Adipose tissue (tissue), 3 donors: ENCODE measurements around the gene FILIP1L. TPM values are rescaled to one million over a fixed set of nuclear protein-coding genes. Genes with fewer than 3 reads are reported as not detected.

Experiments
- H3K27ac ChIP-seq: one replicate; pipeline ENCODE4 v1.5.1; 2013; ENCODE audit warnings: low read depth, low read length
- WGBS, 3 donors: extraction: QIAGEN DNeasy Blood & Tissue Kit; methylation state at CpG; one replicate each; pipeline ENCODE4 v1.1.7; 2013; 5-methylcytosine and 5-hydroxymethylcytosine counted together
- polyA plus RNA-seq, 3 donors: library from polyadenylated mRNA; stranded (reverse); fragments of 200-250 nt; gene quantifications; one replicate each; pipeline ENCODE4 v1.2.3, GENCODE V29; 2013
- donor health status: healthy with polysubstance abuse.
- donor health status: Bipolar disorder and iron deficiency.
- donor health status: healthy.

The FILIP1L gene
- polyA plus RNA-seq, 3 donors, result 8.4 to 71.3 (median 27.2) TPM

DNA sequence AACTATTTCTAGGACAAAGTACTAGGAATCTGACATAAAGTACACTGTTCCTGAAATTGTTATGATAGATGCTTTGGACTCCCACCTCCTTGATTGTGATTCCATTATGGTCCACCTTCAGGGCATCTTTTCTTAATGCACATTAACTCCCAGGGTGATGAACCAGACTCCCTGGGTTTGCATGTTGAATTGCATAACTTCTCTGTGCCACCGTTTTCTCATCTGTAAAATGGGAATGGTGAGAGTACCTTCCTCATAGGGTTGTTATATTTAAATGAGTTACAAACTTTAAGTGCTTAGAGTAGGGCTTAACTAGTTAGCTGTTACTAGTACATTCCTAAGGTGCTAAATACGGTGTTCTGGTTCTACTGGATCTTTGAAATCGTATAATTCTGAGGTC, 214.7 kb downstream of the FILIP1L start:
- H3K27ac ChIP-seq, result no peak overlapping the region
- WGBS, 3 donors, result 93 to 98% (median 94%) methylated on average over 3 of the region's 3 CpGs

DNA sequence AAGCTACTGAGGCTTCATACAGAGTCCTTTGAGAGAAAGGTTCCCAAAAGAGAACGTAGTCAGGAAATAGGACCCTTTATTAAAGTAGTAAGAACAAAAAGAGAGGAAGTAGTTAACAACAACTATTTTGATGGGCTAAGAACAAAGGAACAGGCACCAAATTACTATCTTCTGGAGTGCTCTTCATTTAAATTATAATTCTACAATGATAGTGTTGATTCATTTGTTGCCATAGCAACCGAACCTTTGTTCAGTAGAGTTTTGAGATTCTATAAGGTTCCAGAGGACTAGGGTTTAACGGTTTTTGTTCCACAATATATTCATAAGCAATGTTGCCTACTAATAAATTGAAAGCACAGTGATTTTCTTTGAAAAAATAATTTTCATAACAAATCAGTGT, 217.8 kb downstream of the FILIP1L start:
- WGBS, 3 donors, result 66 to 87% (median 69%) methylated on average over 3 of the region's 3 CpGs
- H3K27ac ChIP-seq, result no peak overlapping the region

DNA sequence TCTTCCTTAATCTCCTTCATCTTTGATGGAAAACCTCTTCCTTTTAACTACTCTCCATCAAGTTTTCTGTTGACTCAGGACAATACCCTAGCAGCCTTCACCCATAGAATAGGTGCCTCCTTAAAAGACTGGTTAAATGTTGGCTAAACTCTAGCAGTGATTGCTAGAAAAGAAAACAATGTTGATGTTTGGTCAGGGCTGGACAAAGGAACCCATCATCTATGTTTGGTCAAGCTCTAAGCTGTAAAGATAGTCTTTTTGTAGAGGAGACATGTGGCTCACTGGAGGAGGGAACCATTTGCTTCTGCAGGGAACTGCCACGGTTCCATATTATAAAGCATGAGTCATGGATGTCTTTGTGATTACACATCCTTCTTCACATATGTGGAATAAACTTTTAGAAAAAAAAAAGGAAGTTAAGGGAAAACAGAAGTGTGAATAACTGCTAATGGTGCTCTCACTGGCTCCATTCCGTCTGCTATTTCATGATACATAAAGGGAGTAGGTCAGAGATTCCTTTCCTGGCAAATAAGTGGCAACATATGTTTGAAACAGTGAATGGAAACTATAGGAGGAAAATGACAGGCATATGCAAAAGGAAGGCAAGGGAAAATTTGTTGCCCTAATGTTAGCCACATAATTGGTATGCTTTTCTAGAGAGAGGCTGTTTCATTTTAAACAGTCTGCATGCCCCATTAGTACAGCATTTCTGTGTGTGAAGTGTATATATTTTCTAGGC, 218.4 kb downstream of the FILIP1L start:
- 33 to 77% (median 39%) methylated on average over 2 of the region's 2 CpGs for WGBS, 3 donors
- no peak overlapping the region for H3K27ac ChIP-seq

DNA sequence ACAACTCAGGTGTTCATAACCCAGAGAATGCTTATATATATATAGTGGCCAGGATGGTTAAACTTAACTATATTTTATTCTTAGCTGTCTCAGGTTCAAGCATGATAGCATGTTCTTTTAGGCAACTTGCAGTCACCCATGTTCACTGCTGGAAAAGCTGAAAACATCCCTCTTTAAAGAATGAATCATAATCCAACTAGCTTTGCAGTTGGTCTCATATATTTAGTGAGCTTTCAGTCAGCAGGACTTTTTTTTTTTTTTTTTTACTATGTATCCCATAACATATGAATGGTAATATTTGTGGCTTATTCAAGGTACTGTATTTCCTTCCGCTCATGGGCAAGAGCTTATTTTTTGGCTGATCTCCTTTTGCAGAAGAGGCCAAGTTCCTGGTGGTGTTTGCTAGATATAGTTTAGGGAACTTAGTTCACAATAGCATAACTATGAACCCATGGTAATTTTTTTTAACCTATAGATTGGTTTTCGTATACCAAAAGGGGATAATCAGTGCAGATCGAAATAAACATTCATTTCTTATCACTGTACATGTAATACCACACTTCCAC, 219.1 kb downstream of the FILIP1L start:
- 56 to 88% (median 74%) methylated on average over 3 of the region's 3 CpGs for WGBS, 3 donors
- H3K27ac ChIP-seq, result no peak overlapping the region

DNA sequence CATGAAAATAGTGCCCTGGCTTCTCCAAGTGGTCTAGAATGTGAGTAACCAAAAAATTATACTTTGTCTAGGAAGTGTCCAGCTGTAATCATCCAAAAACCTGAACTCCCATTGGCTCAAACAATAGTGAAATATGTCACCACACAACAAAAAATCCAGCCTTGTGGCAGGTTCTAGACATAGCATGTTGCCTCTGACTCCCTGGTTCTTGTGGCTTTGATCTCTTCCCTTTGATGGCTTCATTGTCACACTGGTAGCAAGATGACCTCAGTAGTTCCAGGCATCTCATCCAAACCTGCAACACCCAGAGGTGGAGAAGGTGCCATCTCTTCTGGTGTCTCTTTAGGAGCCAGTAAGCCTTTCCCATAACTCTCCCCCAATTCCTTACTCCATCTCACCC, 222.0 kb downstream of the FILIP1L start:
- no peak overlapping the region for H3K27ac ChIP-seq

DNA sequence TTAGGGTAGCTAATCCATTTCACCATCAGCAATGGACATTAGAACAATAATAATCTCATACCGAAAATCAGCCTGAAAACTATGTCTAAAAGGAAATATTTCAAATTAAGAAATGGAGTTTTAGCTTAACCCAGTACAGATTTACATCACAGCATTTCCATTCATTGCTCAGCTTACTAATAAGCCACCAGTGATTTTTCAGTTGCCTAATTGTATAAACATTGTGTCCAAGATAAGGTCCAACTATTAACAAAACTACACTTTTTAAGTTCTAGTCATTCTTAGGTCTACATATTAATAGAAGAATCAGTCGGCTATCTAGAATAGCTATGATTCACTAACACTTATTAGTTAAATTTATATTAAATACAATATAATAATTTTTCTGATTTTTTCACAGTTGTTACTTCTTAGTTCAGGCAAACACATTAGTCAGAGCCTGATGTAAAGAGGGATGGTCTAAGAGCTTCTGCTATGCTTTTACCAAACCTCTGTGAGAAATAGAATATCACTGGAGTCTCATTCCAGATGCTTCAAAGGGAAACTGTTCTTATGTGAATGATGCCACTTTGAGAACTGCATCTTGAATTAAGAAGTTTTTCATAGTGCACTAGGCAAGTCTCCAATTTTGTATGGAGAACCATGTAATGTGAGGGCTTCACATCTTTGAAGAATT, 222.6 kb downstream of the FILIP1L start:
- H3K27ac ChIP-seq, result no peak overlapping the region
- 96 to 97% (median 97%) methylated on average over 2 of the region's 2 CpGs for WGBS, 3 donors

DNA sequence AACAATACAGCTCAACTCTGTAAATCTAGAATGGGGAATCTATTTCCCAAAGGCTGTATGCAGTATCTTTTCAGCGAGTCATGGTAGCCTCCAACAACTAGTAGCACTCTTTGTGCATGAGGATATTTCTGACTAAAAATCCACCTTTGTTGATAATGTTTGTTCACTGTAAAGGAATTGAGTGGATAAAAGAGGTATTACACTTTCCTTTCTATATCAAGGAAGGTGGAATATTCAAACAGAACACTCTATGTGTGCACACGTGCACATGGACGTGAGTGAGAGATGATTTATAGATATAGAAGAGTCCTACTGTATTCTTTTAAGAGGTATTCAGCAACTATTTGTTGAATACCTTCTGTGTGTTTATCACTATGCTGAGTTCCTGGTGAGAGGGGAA, 228.4 kb downstream of the FILIP1L start:
- WGBS, 3 donors, result 91 to 96% (median 95%) methylated on average over 3 of the region's 3 CpGs
- no peak overlapping the region for H3K27ac ChIP-seq

DNA sequence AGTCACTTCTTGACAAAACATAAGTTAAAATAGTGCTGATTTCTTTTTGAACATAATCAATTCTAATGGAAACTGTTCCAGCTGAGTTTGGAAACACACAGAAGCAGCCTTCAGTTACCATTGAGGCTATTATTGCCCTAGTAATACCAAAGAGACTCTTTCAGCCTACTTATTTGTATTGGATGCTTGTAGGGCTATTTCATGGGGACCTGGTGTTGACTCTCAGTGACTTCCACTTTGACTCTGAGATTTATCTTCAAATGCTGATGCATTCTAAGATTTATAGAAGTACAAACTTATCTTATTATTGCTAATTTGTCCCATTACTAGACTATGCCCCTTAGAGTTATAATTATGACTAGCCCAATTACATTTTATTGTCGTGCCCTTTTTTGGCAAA, 229.2 kb downstream of the FILIP1L start:
- no peak overlapping the region for H3K27ac ChIP-seq

DNA sequence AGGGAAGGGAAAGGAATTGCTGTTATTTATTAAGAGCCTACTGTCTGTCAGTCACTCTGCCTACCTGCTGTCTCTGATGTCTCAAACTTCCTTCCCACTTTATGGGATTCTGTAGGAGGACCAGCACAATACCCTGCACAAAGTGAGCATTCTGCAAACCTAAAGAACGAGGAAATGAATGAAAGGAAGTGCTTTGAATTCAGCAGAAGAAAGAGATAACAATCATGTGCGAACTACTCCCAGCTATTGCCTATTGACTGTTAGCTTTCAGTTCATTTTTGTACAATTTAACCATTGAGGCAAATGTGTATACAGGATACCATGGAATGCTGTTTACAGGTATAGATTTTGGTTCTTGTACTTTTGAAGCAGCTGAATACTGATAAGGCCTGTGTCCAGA, 229.8 kb downstream of the FILIP1L start:
- H3K27ac ChIP-seq, result no peak overlapping the region
- 40 to 53% (median 41%) methylated on average over 2 of the region's 2 CpGs for WGBS, 3 donors

More for the DNA sequence above, 229.2 kb downstream of the FILIP1L start:
- WGBS, 3 donors, result 96 to 100% (median 100%) methylated on average over 1 of the region's 1 CpG

DNA sequence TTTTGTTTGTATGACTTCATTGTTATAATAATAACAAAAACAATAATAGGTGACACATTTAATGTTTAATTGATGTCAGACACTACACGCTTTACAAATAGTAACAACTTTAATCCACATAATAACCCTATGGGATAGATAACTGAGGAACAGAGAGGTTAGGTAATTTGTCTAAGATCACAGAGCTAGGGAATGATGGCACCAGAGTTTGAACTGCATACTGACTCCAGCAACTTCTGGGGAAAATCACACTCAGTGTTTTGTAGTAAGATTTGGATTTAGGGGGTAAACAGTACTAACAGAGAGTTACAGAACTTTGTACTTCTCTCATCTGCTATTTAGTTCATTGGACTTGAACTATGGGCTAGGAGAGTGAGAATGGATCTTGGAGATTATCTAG, 230.6 kb downstream of the FILIP1L start:
- 96 to 100% (median 99%) methylated on average over 1 of the region's 1 CpG for WGBS, 3 donors
- no peak overlapping the region for H3K27ac ChIP-seq

DNA sequence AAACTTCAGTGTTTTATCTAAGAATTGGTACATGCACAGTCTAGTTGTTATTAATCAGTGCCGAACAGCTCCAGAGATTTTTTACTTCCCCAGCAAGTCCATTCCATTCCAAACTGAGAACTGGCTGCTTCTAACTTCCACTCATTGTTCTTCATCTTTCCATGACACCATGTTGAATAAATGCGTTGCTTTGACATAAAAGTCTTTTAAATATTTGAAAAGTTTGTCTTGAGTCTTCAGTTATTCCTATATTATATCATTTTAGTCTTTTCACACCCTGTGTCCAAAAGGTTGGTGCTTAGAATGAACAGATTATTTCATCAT, 231.2 kb downstream of the FILIP1L start:
- no peak overlapping the region for H3K27ac ChIP-seq

DNA sequence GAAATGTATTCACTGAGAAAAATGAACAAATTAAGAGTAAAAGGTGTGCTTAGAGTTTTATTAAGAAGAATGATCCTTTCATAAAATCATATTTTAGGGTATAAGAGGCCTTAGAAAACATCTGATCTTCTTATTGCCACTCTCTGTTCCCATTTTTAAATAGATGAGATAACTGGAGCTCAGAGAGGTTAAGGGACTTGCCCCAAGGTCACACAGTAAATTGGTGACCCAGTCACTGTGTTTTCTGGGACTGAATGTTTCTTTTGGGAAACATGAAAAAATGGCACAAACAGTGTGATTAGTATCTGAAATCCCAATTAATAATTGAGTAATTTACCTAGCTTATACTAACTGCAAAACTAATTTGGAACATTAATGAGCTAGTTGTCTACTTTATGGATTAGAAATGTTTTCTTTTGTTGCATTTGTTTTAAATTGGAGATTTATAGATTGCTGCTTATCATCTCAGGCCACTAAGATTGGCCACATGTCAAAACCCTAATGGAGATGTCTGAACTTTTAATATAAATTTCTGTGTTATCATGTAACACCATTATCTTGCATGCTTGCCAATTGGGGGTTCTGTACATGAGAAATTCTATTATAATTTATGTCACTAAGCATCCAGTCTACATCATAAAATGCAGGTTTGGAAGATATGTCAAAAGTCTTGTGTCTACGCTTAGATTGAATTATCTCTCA, 231.7 kb downstream of the FILIP1L start:
- no peak overlapping the region for H3K27ac ChIP-seq
- WGBS, 3 donors, result 88 to 95% (median 92%) methylated on average over 1 of the region's 1 CpG

More for the DNA sequence above, 231.2 kb downstream of the FILIP1L start:
- 67 to 94% (median 74%) methylated on average over 2 of the region's 2 CpGs for WGBS, 3 donors

DNA sequence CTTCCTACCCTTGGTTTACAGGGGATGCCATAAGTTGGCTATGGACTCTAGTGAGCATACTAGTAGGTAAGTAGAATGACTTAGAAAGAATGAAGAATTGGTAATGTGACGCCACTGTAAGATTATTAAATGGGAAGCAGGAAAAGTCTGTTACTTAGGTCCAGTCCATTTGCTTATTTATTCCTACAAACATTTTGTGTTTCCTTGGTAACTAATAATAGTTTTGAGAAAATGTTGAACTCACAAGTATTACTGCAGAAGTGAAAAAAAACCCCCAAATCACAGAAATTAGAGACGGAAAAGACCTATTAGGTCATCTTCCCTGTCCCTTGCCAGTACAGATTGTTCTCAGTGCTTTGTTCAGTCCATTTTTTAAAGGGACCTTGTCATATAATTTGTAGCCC, 233.2 kb downstream of the FILIP1L start:
- 39 to 69% (median 39%) methylated on average over 2 of the region's 2 CpGs for WGBS, 3 donors
- H3K27ac ChIP-seq, result no peak overlapping the region

DNA sequence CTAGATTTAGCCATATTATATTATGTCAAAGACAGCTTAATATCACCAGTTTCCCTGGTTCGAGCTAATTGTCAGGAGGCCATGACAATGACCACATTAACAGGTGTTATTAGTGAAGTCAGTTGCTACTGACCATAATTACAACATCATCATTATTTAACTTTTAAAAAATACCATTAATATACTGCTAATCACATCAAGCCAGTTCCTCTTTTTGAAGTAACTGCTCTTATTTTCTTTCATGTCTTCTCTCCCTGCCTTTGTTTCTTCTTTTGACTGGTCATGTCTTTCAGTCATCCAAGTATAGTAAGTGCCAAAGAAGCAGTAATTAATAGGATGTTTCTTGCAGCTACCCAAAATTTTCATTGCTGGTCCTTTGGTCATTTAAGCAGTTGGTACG, 235.0 kb downstream of the FILIP1L start:
- H3K27ac ChIP-seq, result no peak overlapping the region
- 91 to 97% (median 91%) methylated on average over 2 of the region's 2 CpGs for WGBS, 3 donors

DNA sequence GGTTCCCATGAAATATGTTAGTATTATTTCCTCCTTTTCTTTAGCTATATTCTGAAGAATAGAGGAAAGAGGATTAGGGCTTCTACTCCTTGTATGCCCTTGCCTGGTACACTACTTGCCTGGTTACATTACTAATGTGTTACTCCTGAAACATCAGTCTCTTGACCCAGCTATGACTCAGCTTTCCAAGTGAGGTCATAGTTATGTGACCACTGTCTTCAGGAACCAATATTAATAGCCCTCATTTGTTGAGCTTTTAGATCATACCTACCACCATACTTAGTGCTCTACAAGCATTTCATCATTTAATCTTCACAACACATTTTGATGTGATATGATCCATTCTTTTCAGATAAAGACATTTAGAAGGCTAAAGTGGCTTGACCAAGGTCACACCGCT, 236.3 kb downstream of the FILIP1L start:
- H3K27ac ChIP-seq, result no peak overlapping the region
- 91 to 100% (median 97%) methylated on average over 1 of the region's 1 CpG for WGBS, 3 donors

DNA sequence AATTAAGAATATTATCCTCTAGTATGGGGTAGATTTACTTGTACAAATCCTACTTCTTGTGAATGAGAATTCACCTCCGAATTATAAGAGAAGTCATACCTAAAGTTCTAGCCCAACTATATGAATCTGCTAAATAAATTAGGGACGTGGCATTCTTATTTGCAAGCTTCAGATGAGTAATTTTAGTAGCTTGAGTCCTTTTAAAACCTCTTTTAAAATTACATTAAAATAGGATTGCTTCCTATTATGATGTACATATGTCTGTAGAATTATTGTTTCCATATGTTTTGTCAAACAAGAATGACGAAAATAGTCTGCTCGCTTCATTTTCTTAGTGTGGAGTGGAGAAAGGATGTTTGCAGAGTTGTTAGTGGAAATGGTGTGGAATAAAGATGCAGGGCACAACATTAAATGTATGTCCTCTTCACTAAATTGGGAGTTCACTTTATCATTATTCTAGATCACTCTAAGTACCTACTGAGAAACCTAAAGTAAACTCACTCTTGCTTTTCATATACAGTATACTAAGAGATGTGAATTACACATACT, 237.2 kb downstream of the FILIP1L start:
- 76 to 93% (median 77%) methylated on average over 4 of the region's 4 CpGs for WGBS, 3 donors
- no peak overlapping the region for H3K27ac ChIP-seq

DNA sequence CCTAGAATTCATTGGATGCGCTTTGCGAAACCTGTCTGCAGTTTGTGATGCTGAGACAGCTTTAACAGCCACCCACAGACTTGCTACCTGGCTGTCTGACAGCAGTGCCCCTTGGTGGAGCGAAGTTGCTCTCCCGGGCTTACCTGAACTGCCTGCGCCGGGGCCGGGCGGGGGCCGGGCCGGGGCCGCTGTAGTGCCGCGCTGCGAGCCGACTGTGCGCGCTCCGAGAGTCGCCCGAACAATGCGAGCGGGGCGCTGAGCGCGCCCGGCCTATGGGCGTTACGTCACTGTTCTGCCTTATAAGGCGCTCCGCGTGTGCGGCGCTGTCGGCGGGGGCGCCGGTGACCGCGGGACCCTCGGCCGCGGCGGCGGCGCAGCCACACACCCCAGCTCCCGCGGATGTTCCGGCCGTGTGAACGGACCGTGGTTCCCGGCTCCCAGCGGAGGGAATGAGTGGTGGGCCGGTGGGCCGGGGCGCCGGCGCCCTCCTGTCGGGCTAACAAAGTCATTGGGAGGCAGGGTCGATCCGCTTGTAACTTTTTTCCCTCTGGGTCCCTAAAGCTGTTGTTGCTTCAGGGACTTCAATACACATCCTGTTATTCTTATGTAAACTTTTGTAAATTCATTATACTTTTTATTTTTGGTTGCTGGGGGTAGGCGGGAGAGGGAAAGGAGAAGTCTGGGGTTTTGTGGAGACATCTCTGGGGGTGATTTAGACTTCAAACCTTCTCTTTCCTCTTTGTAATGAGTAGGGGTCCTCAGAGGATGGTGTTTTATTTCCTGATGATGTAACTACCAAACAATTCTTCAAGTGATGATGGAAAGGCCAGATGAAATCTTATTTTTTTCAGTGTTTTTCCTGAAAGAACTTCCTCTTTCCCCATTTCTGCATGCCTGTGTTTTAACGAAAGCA, 238.1 kb downstream of the FILIP1L start:
- peak overlapping the region; percentile 93 for H3K27ac ChIP-seq
- 1 to 4% (median 2%) methylated on average over 53 to 63 of the region's 63 CpGs for WGBS, 3 donors

DNA sequence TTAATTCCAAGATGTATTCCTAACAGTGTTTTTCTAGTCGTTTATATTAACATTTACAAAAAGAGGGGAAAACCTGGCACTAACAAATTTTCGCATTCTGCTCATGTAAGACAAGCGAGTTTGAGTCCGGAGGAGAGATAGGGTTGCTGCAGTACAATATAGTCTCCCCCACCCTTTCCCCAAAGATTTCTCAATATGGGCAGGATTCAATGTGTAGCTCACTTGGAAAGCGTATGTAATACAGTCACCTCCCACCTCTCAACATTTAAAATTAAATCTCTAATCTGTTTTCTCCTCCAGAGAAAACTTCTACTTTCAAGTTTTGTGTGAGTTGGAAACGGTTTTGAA, 238.7 kb downstream of the FILIP1L start:
- H3K27ac ChIP-seq, result peak overlapping the region; percentile 93
- 1 to 2% (median 1%) methylated on average over 6 of the region's 6 CpGs for WGBS, 3 donors
